ENCODE results near the gene WWOX.

DNA sequence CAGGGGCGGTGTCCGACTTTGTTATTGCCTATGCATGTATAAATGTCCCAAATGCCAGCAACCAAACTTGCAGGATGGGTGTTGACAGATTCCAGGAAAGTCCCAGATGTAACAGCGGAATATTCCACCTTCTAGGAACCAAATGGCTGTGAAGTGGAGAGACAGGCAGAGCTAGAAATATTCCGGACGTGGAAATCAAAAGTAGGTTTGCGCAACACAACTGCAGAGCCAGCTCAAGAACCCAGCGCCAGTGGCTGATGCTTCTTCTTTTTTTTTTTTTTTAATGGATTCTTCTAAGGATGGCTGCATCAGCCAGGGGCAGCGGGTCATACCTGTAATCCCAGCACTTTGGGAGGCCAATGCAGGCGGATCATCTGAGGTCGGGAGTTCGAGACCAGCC, 899.4 kb downstream of the WWOX start:
- TF ChIP-seq, protein P1, sequence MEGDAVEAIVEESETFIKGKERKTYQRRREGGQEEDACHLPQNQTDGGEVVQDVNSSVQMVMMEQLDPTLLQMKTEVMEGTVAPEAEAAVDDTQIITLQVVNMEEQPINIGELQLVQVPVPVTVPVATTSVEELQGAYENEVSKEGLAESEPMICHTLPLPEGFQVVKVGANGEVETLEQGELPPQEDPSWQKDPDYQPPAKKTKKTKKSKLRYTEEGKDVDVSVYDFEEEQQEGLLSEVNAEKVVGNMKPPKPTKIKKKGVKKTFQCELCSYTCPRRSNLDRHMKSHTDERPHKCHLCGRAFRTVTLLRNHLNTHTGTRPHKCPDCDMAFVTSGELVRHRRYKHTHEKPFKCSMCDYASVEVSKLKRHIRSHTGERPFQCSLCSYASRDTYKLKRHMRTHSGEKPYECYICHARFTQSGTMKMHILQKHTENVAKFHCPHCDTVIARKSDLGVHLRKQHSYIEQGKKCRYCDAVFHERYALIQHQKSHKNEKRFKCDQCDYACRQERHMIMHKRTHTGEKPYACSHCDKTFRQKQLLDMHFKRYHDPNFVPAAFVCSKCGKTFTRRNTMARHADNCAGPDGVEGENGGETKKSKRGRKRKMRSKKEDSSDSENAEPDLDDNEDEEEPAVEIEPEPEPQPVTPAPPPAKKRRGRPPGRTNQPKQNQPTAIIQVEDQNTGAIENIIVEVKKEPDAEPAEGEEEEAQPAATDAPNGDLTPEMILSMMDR (IDR thresholded peaks at IDR 0.05; ENCODE audit: insufficient read depth, low read depth, low read length) = no peak
- no peak for TF ChIP-seq EZH2 (IDR thresholded peaks at IDR 0.05; ENCODE audit: insufficient read depth, low read length)
